Progenitor cell of endocrine pancreas (in vitro differentiated cells): ENCODE results near the gene INSC. TPM values are rescaled to one million over a fixed set of nuclear protein-coding genes. Genes with fewer than 3 reads are reported as not detected.

Source experiments
- DNase-seq: peaks from one replicate; pipeline ENCODE4 v3.0.0; 2021; ENCODE audit warnings: low spot score; ENCODE audit not compliant: unreplicated experiment
- H3K27ac Mint-ChIP-seq: 2 replicates; pipeline ENCODE4 v1.8.0; 2021; ENCODE audit warnings: mild to moderate bottlenecking, moderate library complexity, mixed read lengths
- H3K27me3 Mint-ChIP-seq: 2 replicates; pipeline ENCODE4 v1.8.0; 2021; ENCODE audit warnings: mixed read lengths
- H3K36me3 Mint-ChIP-seq: 2 replicates; pipeline ENCODE4 v1.8.0; 2022; ENCODE audit warnings: mixed read lengths; ENCODE audit not compliant: insufficient read depth
- H3K4me1 Mint-ChIP-seq: 2 replicates; pipeline ENCODE4 v1.8.0; 2021; ENCODE audit warnings: low read depth, mixed read lengths
- H3K4me3 Mint-ChIP-seq: 2 replicates; pipeline ENCODE4 v1.8.0; 2021; ENCODE audit warnings: low read depth, mild to moderate bottlenecking, moderate library complexity, mixed read lengths
- H3K9me3 Mint-ChIP-seq: 2 replicates; pipeline ENCODE4 v1.8.0; 2021; ENCODE audit warnings: low read depth, mixed read lengths
- CTCF ChIP-seq: fragments of 200-600 bp; sonication (generic); IDR thresholded peaks from one replicate; pipeline ENCODE4 v1.5.0; 2021; ENCODE audit warnings: antibody characterized with exemption, mild to moderate bottlenecking; ENCODE audit not compliant: unreplicated experiment
- total RNA-seq: library from RNA; stranded (reverse); gene quantifications from 2 replicates; pipeline ENCODE4 v1.2.1, GENCODE V29; 2021

Gene INSC
- total RNA-seq, 1 donor from 2014 or later, result not detected

- H3K27ac Mint-ChIP-seq, result no peak overlapping the region
- H3K27me3 Mint-ChIP-seq, result peaks cover 4% of the 10 kb centered on the region
- H3K4me1 Mint-ChIP-seq, result peaks cover 1% of the 10 kb centered on the region
- no peak for DNase-seq
- H3K4me3 Mint-ChIP-seq, result no peak overlapping the region
- H3K36me3 Mint-ChIP-seq, result no peaks in the 10 kb centered on the region
- H3K9me3 Mint-ChIP-seq, result no peaks in the 10 kb centered on the region
- no peak for TF ChIP-seq CTCF
Measured at GRCh38 chr11:15189641-15190365, 75.1 kb downstream of the INSC start.

- peaks cover 4% of the 10 kb centered on the region for H3K27me3 Mint-ChIP-seq
- no peak overlapping the region for H3K4me3 Mint-ChIP-seq
- H3K4me1 Mint-ChIP-seq, result peaks cover 9% of the 10 kb centered on the region
- H3K9me3 Mint-ChIP-seq, result no peaks in the 10 kb centered on the region
- no peak for DNase-seq
- no peak for TF ChIP-seq CTCF
- no peaks in the 10 kb centered on the region for H3K36me3 Mint-ChIP-seq
- no peak overlapping the region for H3K27ac Mint-ChIP-seq
Measured at GRCh38 chr11:15190611-15191010, 75.9 kb downstream of the INSC start.

DNA sequence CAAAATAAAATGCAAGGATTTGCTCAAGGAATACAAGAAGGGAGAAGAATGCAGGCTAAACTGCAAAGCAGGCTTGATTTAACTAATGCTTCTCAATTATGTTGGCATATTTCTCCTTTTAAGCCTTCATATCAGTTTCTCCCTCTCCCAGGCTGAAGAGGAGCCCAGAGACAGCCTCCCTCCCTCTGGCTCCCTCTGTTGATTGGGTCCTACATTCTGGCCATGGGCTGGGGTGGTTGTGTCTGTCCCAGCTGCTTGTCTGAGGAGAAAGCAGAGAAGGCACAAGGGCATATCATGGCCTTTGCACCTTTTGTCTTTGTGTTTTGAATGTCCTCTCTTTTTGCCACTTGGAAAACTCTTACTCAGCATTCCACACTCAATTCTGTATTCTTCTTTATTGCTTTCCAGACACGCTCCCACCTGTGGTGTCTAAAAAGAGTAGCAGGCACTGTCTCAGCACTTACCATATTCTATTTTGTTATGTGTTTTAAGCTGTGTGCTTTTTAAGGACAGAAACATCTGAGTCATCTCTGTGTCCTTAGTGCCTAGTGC is 77.4 kb downstream of the INSC start:
- Mint-ChIP-seq H3K4me1 (peaks cover 17% of the 10 kb centered on the region), H3K9me3 (no peaks in the 10 kb centered on the region), H3K27ac (no peak overlapping the region)

GRCh38 chr11:15194671-15195415 is 80.1 kb downstream of the INSC start:
- H3K4me1 Mint-ChIP-seq, result peaks cover 17% of the 10 kb centered on the region
- no peak overlapping the region for H3K4me3 Mint-ChIP-seq

More for the DNA sequence above, 77.4 kb downstream of the INSC start:
- H3K36me3 Mint-ChIP-seq, result no peaks in the 10 kb centered on the region
- no peak overlapping the region for H3K4me3 Mint-ChIP-seq
- TF ChIP-seq CTCF, result no peak
- peaks cover 4% of the 10 kb centered on the region for H3K27me3 Mint-ChIP-seq
- DNase-seq, result no peak

More at GRCh38 chr11:15194671-15195415, 80.1 kb downstream of the INSC start:
- no peak for TF ChIP-seq CTCF
- no peak for DNase-seq
- no peaks in the 10 kb centered on the region for H3K9me3 Mint-ChIP-seq
- H3K36me3 Mint-ChIP-seq, result no peaks in the 10 kb centered on the region
- H3K27me3 Mint-ChIP-seq, result no peaks in the 10 kb centered on the region
- peak overlapping the region; percentile 15 for H3K27ac Mint-ChIP-seq
